ENCODE measurements around the gene STAG1.
"Not testable (repeated sequence)": the region's sequence is repeated elsewhere in the genome, so short reads cannot be mapped to it uniquely, and the experiment has no call there.

DNA sequence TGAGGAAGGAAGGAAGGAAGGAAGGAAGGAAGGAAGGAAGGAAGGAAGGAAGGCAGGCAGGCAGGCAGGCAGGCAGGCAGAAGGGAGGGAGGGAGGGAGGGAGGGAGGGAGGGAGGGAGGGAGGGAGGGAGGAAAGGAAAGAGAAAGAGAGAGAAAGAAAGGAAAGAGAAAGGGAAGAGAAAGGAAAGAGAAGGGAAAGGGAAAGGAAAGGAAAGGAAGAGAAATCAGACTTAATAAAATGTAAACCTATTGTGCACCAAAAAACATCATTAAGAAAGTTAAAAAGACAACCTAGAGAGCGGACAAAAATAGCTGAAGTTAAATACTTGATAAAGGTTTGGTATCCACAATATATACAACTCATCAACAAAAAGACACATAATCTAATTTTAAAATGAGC, 187.2 kb downstream of the STAG1 start:
- TF ChIP-seq, protein P1, sequence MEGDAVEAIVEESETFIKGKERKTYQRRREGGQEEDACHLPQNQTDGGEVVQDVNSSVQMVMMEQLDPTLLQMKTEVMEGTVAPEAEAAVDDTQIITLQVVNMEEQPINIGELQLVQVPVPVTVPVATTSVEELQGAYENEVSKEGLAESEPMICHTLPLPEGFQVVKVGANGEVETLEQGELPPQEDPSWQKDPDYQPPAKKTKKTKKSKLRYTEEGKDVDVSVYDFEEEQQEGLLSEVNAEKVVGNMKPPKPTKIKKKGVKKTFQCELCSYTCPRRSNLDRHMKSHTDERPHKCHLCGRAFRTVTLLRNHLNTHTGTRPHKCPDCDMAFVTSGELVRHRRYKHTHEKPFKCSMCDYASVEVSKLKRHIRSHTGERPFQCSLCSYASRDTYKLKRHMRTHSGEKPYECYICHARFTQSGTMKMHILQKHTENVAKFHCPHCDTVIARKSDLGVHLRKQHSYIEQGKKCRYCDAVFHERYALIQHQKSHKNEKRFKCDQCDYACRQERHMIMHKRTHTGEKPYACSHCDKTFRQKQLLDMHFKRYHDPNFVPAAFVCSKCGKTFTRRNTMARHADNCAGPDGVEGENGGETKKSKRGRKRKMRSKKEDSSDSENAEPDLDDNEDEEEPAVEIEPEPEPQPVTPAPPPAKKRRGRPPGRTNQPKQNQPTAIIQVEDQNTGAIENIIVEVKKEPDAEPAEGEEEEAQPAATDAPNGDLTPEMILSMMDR (IDR thresholded peaks at IDR 0.05) = not testable (repeated sequence)
- TF ChIP-seq, protein P2, sequence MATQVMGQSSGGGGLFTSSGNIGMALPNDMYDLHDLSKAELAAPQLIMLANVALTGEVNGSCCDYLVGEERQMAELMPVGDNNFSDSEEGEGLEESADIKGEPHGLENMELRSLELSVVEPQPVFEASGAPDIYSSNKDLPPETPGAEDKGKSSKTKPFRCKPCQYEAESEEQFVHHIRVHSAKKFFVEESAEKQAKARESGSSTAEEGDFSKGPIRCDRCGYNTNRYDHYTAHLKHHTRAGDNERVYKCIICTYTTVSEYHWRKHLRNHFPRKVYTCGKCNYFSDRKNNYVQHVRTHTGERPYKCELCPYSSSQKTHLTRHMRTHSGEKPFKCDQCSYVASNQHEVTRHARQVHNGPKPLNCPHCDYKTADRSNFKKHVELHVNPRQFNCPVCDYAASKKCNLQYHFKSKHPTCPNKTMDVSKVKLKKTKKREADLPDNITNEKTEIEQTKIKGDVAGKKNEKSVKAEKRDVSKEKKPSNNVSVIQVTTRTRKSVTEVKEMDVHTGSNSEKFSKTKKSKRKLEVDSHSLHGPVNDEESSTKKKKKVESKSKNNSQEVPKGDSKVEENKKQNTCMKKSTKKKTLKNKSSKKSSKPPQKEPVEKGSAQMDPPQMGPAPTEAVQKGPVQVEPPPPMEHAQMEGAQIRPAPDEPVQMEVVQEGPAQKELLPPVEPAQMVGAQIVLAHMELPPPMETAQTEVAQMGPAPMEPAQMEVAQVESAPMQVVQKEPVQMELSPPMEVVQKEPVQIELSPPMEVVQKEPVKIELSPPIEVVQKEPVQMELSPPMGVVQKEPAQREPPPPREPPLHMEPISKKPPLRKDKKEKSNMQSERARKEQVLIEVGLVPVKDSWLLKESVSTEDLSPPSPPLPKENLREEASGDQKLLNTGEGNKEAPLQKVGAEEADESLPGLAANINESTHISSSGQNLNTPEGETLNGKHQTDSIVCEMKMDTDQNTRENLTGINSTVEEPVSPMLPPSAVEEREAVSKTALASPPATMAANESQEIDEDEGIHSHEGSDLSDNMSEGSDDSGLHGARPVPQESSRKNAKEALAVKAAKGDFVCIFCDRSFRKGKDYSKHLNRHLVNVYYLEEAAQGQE (IDR thresholded peaks at IDR 0.05; ENCODE audit: insufficient read depth in 1 of 2, low read depth in 2 of 2, low read length in 1 of 2) = not testable (repeated sequence)
- not testable (repeated sequence) for TF ChIP-seq POLR2AphosphoS5 (IDR thresholded peaks at IDR 0.05; ENCODE audit: low read depth, low read length); SIN3A (IDR thresholded peaks at IDR 0.05; ENCODE audit: borderline replicate concordance, insufficient read depth, low read depth, low read length)

Data from Panc1 (cell line).